Neutrophil (primary cell): Measurements from ENCODE around the gene DKC1.
A peak's percentile ranks its signal among the peaks of the same experiment; 100 is the strongest.

Experiments
- H3K27ac ChIP-seq: fragments of 200-600 bp; sonication (generic); 2 replicates; pipeline ENCODE4 v1.5.1; 2016; ENCODE audit warnings: mild to moderate bottlenecking, moderate library complexity
- H3K27me3 ChIP-seq: fragments of 200-600 bp; sonication (generic); 2 replicates; pipeline ENCODE4 v1.6.0; 2016; ENCODE audit warnings: mild to moderate bottlenecking
- H3K36me3 ChIP-seq: fragments of 200-600 bp; sonication (generic); 2 replicates; pipeline ENCODE4 v1.5.1; 2017
- H3K4me1 ChIP-seq, 2 experiments: fragments of 200-600 bp in 1 of 2; sonication (generic) in 1 of 2; 1 replicate in 1 of 2; 2 replicates in 1 of 2; pipeline versions ENCODE4 v1.5.1 to v1.6.1; 2013 to 2016; ENCODE audit warnings: low read depth in 1 of 2, low read length in 1 of 2, mild to moderate bottlenecking in 1 of 2, moderate library complexity in 1 of 2; ENCODE audit not compliant: control insufficient read depth in 1 of 2, insufficient read depth in 1 of 2
- H3K4me3 ChIP-seq, 2 experiments: fragments of 200-600 bp in 1 of 2; sonication (generic) in 1 of 2; 1 replicate in 1 of 2; 2 replicates in 1 of 2; pipeline ENCODE4 v1.5.1; 2013 to 2016; ENCODE audit warnings: low read depth in 1 of 2, low read length in 1 of 2, mild to moderate bottlenecking in 1 of 2, moderate library complexity in 1 of 2
- H3K9me3 ChIP-seq: fragments of 200-600 bp; sonication (generic); 2 replicates; pipeline ENCODE4 v1.5.1; 2016
- TF ChIP-seq, protein P1 (sequence below): fragments of 200-600 bp; sonication (generic); IDR thresholded peaks from 2 replicates; pipeline ENCODE4 v1.5.1; 2016; ENCODE audit warnings: antibody characterized with exemption

Gene DKC1

GRCh38 chrX:154761977-154762536 is 607 bp upstream of the DKC1 start:
- H3K27me3 ChIP-seq = no peaks in the 10 kb centered on the region
- peak overlapping the region; percentile 69 to 73 for H3K4me3 ChIP-seq
- H3K36me3 ChIP-seq = peaks cover 8% of the 10 kb centered on the region
- TF ChIP-seq, protein P1, sequence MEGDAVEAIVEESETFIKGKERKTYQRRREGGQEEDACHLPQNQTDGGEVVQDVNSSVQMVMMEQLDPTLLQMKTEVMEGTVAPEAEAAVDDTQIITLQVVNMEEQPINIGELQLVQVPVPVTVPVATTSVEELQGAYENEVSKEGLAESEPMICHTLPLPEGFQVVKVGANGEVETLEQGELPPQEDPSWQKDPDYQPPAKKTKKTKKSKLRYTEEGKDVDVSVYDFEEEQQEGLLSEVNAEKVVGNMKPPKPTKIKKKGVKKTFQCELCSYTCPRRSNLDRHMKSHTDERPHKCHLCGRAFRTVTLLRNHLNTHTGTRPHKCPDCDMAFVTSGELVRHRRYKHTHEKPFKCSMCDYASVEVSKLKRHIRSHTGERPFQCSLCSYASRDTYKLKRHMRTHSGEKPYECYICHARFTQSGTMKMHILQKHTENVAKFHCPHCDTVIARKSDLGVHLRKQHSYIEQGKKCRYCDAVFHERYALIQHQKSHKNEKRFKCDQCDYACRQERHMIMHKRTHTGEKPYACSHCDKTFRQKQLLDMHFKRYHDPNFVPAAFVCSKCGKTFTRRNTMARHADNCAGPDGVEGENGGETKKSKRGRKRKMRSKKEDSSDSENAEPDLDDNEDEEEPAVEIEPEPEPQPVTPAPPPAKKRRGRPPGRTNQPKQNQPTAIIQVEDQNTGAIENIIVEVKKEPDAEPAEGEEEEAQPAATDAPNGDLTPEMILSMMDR = no peak
- H3K4me1 ChIP-seq = peaks cover 15 to 17% of the 10 kb centered on the region in 2 experiments
- H3K27ac ChIP-seq = peak overlapping the region; percentile 89
- no peaks in the 10 kb centered on the region for H3K9me3 ChIP-seq

- Histone ChIP-seq H3K27me3 (no peaks in the 10 kb centered on the region), H3K4me1 (no peaks in the 10 kb centered on the region), H3K4me3 (no peak overlapping the region), H3K27ac (no peak overlapping the region), H3K9me3 (no peaks in the 10 kb centered on the region), H3K36me3 (peaks cover 57% of the 10 kb centered on the region)
- TF ChIP-seq, protein P1 = no peak
These were observed 12.0 kb downstream of the DKC1 start for GRCh38 chrX:154774622-154775021.

DNA sequence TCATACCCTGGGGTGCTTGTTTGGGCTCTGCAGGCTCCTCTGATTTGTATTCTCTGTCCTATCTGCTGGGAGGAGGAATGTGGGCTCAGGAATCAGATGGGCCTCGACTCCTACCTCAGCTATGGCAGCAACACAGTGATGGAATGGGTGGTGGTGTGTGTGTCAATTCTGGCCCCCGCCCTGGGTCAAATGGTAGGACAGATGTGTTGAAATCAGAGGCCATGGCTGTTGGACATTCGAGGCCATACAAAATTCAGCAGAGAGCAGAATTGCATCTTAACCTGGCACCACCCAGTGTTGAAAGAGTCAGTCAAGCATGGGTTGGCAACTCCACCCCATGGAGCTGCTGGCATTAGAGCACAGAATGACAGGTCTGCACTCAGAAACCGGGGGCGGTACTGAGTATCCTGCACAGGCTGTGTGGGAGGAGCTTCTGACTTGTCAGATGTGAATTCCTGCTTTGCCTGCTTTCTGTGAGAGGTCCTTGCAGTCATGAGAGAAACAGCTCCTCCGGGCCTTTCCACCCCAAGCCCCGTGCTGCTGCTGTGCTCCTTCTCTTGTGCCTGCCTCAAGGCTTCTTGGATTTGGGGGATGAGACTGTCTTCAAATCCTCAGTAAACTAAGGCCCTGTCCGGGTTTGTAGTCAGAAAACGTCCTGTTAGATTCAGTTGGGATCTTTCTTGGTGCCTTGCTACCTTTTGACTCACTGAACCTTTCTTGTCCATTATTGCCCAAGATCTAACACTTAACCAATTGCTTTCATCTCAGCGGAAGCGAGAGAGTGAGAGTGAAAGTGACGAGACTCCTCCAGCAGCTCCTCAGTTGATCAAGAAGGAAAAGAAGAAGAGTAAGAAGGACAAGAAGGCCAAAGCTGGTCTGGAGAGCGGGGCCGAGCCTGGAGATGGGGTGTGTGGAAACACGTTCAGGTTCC is 13.0 kb downstream of the DKC1 start:
- Histone ChIP-seq H3K36me3 (peaks cover 66% of the 10 kb centered on the region), H3K4me1 (no peaks in the 10 kb centered on the region), H3K27ac (peak overlapping the region; percentile 10), H3K9me3 (no peaks in the 10 kb centered on the region), H3K27me3 (no peaks in the 10 kb centered on the region), H3K4me3 (no peak overlapping the region)
- TF ChIP-seq, protein P1 = no peak

- Histone ChIP-seq H3K9me3 (no peaks in the 10 kb centered on the region), H3K27me3 (no peaks in the 10 kb centered on the region), H3K4me1 (no peaks in the 10 kb centered on the region), H3K27ac (peak overlapping the region; percentile 10), H3K4me3 (no peak overlapping the region), H3K36me3 (peaks cover 77% of the 10 kb centered on the region)
- TF ChIP-seq, protein P1 = no peak
These were observed 14.1 kb downstream of the DKC1 start for GRCh38 chrX:154776753-154777152.

DNA sequence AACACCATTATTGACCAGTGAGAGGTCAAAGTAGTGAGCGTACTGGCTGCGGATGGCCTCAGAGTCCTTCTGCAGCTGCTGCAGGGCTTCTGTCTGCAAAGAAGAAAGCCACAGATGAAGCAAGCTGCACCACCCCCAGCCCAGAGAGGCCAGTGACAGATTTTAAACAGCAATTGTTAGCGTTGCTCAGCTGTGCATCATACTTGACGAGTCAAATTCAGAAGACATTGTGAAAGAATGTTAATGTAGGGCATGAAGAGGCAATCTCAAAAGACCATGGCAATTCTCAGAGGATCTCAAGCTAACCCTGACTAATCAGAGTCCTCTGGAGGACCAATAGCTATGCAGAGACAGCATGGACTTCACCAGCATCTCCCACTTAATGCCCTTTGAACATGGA is 16.6 kb downstream of the DKC1 start:
- no peak overlapping the region for H3K27ac ChIP-seq
- no peaks in the 10 kb centered on the region for H3K27me3 ChIP-seq
- H3K4me1 ChIP-seq = peaks cover 9% of the 10 kb centered on the region in 2 experiments
- H3K4me3 ChIP-seq = no peak overlapping the region
- TF ChIP-seq, protein P1 = no peak
- H3K36me3 ChIP-seq = peaks cover 84% of the 10 kb centered on the region
- no peaks in the 10 kb centered on the region for H3K9me3 ChIP-seq
